Sigmoid colon (tissue), 4 donors: ENCODE results near the gene CDC42EP4.

Experiments used
- CTCF ChIP-seq, 4 experiments: fragments of 450-650 bp in 3 of 4; fragments of 200-600 bp in 1 of 4; IDR thresholded peaks; one replicate each; pipeline ENCODE4 v1.5.1; 2016 to 2019; ENCODE audit warnings: antibody characterized with exemption in 4 of 4, mild to moderate bottlenecking in 3 of 4, moderate library complexity in 2 of 4
- POLR2A ChIP-seq, 2 donors: fragments of 450-650 bp; IDR thresholded peaks; one replicate each; pipeline ENCODE4 v1.6.1; 2016; ENCODE audit warnings: antibody characterized with exemption in 2 of 2, mild to moderate bottlenecking in 2 of 2, moderate library complexity in 2 of 2
- POLR2AphosphoS5 ChIP-seq, 4 donors: sonication (generic); formaldehyde crosslinking; IDR thresholded peaks; one replicate each; pipeline ENCODE4 v1.6.1; 2017; ENCODE audit warnings: antibody characterized with exemption in 4 of 4

- no peak for TF ChIP-seq POLR2AphosphoS5 (IDR thresholded peaks at IDR 0.05)
- no peak for TF ChIP-seq CTCF (IDR thresholded peaks at IDR 0.05)
- TF ChIP-seq POLR2A (IDR thresholded peaks at IDR 0.05) = no peak
These were observed 30.9 kb upstream of the CDC42EP4 start for GRCh38 chr17:73342541-73343167.
